Measurements from ENCODE around the gene GATA6.

Gene GATA6

GRCh38 chr18:22243513-22243912 is 74.1 kb downstream of the GATA6 start:
- DNase-seq (ENCODE audit: low spot score), result no peak

DNA sequence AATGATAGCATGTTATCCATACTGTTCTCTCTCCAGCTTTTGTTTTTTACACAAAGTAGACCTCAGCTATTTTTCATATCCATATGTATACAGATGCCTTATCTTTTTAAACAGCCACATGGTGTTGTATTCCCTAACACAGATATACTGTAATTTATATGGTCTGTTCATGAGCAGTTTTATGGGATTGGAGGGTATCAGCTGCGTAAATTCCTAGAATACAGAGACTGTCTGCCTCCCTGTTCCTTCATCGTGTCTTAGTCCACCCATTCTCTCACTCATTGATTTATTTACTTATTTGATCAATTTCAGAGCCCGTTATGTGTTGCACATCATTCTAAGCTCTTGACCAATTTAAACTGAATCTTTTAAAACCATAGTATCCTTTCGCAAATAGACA is 80.6 kb downstream of the GATA6 start:
- DNase-seq (ENCODE audit: low spot score), result no peak

- peak; percentile 95 for DNase-seq (ENCODE audit: low spot score)
Observed at GRCh38 chr18:22250591-22250996, 81.2 kb downstream of the GATA6 start.
